Measurements from ENCODE around the gene MTR.

MTR gene

DNA sequence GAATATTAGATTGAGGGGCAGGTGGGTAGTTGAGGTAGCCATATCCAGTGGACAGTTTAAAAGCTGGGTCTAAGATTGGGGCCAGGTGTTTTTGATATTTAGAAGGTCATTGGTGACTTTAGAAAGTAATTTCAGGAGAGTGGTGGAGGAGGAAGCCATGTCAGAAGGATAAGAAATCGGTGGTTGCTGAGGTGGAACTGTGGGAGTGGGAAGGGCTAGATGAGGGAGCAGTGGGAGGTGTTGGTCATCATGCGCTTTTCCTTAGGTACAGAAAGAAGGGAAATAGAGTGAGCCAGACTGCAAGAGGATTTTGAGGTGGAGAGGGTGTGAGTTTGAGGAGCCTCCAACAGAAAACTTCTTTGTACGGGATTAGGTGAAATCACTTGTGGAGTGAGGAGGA lies 7.2 kb downstream of the MTR start:
- Histone ChIP-seq H3K79me2 (ENCODE audit: insufficient read depth, low read depth) (peaks cover 52% of the 10 kb centered on the region), H3K4me3 (IDR thresholded peaks at IDR 0.05; ENCODE audit: insufficient read depth, low read depth, low read length) (no peak overlapping the region), H2AFZ (ENCODE audit: low read depth) (no peak overlapping the region), H3K36me3 (ENCODE audit: insufficient read depth) (no peaks in the 10 kb centered on the region), H4K20me1 (ENCODE audit: insufficient read depth) (no peaks in the 10 kb centered on the region), H3K27ac (no peak overlapping the region), H3K27me3 (ENCODE audit: insufficient read depth, low read depth) (no peaks in the 10 kb centered on the region), H3K4me1 (ENCODE audit: low read depth, poor library complexity, severe bottlenecking) (peaks cover 8% of the 10 kb centered on the region), H3K4me2 (no peak overlapping the region), H3K9ac (no peak overlapping the region)
- TF ChIP-seq, protein P1, sequence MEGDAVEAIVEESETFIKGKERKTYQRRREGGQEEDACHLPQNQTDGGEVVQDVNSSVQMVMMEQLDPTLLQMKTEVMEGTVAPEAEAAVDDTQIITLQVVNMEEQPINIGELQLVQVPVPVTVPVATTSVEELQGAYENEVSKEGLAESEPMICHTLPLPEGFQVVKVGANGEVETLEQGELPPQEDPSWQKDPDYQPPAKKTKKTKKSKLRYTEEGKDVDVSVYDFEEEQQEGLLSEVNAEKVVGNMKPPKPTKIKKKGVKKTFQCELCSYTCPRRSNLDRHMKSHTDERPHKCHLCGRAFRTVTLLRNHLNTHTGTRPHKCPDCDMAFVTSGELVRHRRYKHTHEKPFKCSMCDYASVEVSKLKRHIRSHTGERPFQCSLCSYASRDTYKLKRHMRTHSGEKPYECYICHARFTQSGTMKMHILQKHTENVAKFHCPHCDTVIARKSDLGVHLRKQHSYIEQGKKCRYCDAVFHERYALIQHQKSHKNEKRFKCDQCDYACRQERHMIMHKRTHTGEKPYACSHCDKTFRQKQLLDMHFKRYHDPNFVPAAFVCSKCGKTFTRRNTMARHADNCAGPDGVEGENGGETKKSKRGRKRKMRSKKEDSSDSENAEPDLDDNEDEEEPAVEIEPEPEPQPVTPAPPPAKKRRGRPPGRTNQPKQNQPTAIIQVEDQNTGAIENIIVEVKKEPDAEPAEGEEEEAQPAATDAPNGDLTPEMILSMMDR (conservative IDR thresholded peaks at IDR 0.05; ENCODE audit: low read depth, low read length) = no peak

DNA sequence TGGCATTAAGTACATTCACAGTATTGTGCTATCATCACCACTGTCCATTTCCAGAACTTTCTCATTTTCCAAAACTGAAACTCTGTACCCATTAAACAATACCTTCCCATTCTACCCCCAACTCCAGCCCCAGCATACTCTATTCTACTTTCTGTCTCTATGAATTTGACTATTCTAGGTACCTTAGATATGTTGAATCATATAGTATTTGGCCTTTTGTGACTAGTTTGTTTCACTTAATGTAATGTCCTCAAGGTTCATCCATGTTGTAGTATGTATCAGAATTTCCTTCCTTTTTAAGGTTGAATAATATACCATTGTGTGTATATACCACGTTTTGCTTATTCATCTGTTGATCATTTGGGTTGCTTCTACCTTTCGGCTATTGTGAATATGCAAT lies 11.5 kb downstream of the MTR start:
- no peak overlapping the region for H3K27ac ChIP-seq
- no peaks in the 10 kb centered on the region for H3K36me3 ChIP-seq (ENCODE audit: insufficient read depth)
- H3K4me2 ChIP-seq = no peak overlapping the region
- TF ChIP-seq, protein P1 (conservative IDR thresholded peaks at IDR 0.05; ENCODE audit: low read depth, low read length) = no peak
- H3K9ac ChIP-seq = no peak overlapping the region
- peaks cover 11% of the 10 kb centered on the region; the same call in 1 of the 2 replicates for H3K79me2 ChIP-seq (ENCODE audit: insufficient read depth, low read depth)
- no peaks in the 10 kb centered on the region for H3K4me1 ChIP-seq (ENCODE audit: low read depth, poor library complexity, severe bottlenecking)
- H3K27me3 ChIP-seq (ENCODE audit: insufficient read depth, low read depth) = no peaks in the 10 kb centered on the region
- no peaks in the 10 kb centered on the region for H4K20me1 ChIP-seq (ENCODE audit: insufficient read depth)
- no peak overlapping the region for H3K4me3 ChIP-seq (IDR thresholded peaks at IDR 0.05; ENCODE audit: insufficient read depth, low read depth, low read length)
- H2AFZ ChIP-seq (ENCODE audit: low read depth) = no peak overlapping the region

DNA sequence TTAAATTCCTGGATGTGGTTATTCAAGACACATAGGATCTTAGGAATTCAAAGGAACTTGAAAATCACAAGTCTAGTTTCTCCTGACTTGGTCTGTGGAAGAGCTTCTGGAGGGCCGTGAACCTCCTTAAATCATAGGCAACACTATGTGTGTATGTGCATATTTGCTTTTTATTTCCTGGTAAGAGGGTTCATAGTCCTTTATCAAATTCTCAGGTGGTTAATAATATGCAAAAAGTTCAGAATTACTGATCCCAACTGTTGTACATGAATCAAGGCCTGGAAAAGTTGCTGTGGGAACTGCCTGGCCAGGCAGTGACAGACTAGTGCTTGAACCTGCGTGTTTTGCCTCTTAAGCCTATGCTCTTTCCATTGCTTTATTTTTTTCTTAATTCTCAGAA lies 12.9 kb downstream of the MTR start:
- no peak overlapping the region for H3K4me2 ChIP-seq
- no peak overlapping the region for H3K27ac ChIP-seq
- H3K79me2 ChIP-seq (ENCODE audit: insufficient read depth, low read depth) = no peaks in the 10 kb centered on the region
- H4K20me1 ChIP-seq (ENCODE audit: insufficient read depth) = no peaks in the 10 kb centered on the region
- TF ChIP-seq, protein P1 (conservative IDR thresholded peaks at IDR 0.05; ENCODE audit: low read depth, low read length) = no peak
- no peak overlapping the region for H3K9ac ChIP-seq
- no peaks in the 10 kb centered on the region for H3K4me1 ChIP-seq (ENCODE audit: low read depth, poor library complexity, severe bottlenecking)
- H3K27me3 ChIP-seq (ENCODE audit: insufficient read depth, low read depth) = no peaks in the 10 kb centered on the region
- no peaks in the 10 kb centered on the region for H3K36me3 ChIP-seq (ENCODE audit: insufficient read depth)
- no peak overlapping the region for H3K4me3 ChIP-seq (IDR thresholded peaks at IDR 0.05; ENCODE audit: insufficient read depth, low read depth, low read length)
- H2AFZ ChIP-seq (ENCODE audit: low read depth) = no peak overlapping the region

DNA sequence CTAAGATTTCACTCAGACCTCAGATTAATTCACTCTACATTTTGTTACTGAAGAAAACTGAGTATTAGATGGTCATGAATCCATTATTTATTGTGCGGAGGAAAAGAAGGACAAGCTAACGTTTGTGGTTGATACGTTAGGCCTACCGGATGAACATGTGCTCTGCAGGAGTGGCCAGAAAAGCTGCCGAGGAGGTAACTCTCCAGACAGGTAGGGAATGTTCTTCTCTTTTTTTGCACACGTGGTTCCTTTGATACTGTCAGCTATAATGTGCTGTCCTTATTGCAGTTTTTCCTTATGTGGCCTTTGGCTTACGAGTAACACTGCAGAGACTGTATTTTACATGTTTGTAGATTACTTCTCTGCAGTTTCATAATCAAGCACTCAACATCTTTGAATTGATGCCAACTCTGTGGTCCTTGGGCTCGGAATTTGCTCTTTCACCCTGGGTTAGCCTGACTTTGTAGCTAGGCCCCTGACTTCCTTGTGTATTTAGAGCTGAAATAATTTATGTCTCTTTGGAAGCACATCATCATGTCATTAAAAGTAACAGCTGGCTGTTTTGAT lies 13.6 kb downstream of the MTR start:
- Histone ChIP-seq H3K79me2 (ENCODE audit: insufficient read depth, low read depth) (no peaks in the 10 kb centered on the region), H4K20me1 (ENCODE audit: insufficient read depth) (no peaks in the 10 kb centered on the region), H3K4me3 (IDR thresholded peaks at IDR 0.05; ENCODE audit: insufficient read depth, low read depth, low read length) (no peak overlapping the region), H3K36me3 (ENCODE audit: insufficient read depth) (no peaks in the 10 kb centered on the region), H3K9ac (no peak overlapping the region), H3K4me1 (ENCODE audit: low read depth, poor library complexity, severe bottlenecking) (no peaks in the 10 kb centered on the region), H3K27me3 (ENCODE audit: insufficient read depth, low read depth) (no peaks in the 10 kb centered on the region), H3K27ac (no peak overlapping the region), H3K4me2 (no peak overlapping the region), H2AFZ (ENCODE audit: low read depth) (no peak overlapping the region)
- TF ChIP-seq, protein P1 (conservative IDR thresholded peaks at IDR 0.05; ENCODE audit: low read depth, low read length) = no peak
